MM.1S (cell line): ENCODE measurements around the gene CYP2R1.

ENCODE experiments used
- DNase-seq: peaks from one replicate; pipeline ENCODE4 v3.0.0-alpha.2; 2015
- H2AFZ ChIP-seq: fragments of 300-600 bp; sonication (generic); 2 replicates; pipeline ENCODE4 v1.6.0; 2016; ENCODE audit warnings: antibody characterized with exemption, low read length
- H3F3A ChIP-seq: fragments of 300-600 bp; sonication (generic); 2 replicates; pipeline ENCODE4 v1.6.1; 2016; ENCODE audit warnings: mild to moderate bottlenecking, antibody characterized with exemption, low read length, moderate library complexity, mixed read lengths; ENCODE audit not compliant: insufficient read depth
- H3K27ac ChIP-seq: fragments of 300-600 bp; sonication (generic); 2 replicates; pipeline ENCODE4 v1.5.1; 2016; ENCODE audit warnings: mild to moderate bottlenecking, low read length
- H3K27me3 ChIP-seq: fragments of 300-600 bp; sonication (generic); replicated peaks from 2 replicates; pipeline ENCODE4 v1.6.0; 2016; ENCODE audit warnings: low read length; ENCODE audit not compliant: insufficient read depth
- H3K36me3 ChIP-seq: fragments of 300-600 bp; sonication (generic); replicated peaks from 2 replicates; pipeline ENCODE4 v1.6.1; 2016; ENCODE audit warnings: mild to moderate bottlenecking, low read length, mixed read lengths; ENCODE audit not compliant: insufficient read depth
- H3K4me1 ChIP-seq: fragments of 300-600 bp; sonication (generic); 2 replicates; pipeline ENCODE4 v1.6.1; 2016; ENCODE audit warnings: low read length, mixed read lengths
- H3K4me2 ChIP-seq: fragments of 300-600 bp; sonication (generic); 2 replicates; pipeline ENCODE4 v1.6.0; 2016; ENCODE audit warnings: low read depth, low read length
- H3K4me3 ChIP-seq: fragments of 300-600 bp; sonication (generic); 2 replicates; pipeline ENCODE4 v1.5.1; 2016; ENCODE audit warnings: low read length, mixed read lengths
- H3K79me2 ChIP-seq: fragments of 300-600 bp; sonication (generic); 2 replicates; pipeline ENCODE4 v1.6.1; 2016; ENCODE audit warnings: mixed run types, low read length, mixed read lengths
- H3K9ac ChIP-seq: fragments of 300-600 bp; sonication (generic); 2 replicates; pipeline ENCODE4 v1.6.1; 2016; ENCODE audit warnings: low read length, mixed read lengths
- H3K9me2 ChIP-seq: fragments of 300-600 bp; sonication (generic); replicated peaks from 2 replicates; pipeline ENCODE4 v1.6.1; 2016; ENCODE audit warnings: mild to moderate bottlenecking, low read length, mixed read lengths; ENCODE audit not compliant: insufficient read depth
- H3K9me3 ChIP-seq: fragments of 300-600 bp; sonication (generic); replicated peaks from 2 replicates; pipeline ENCODE4 v1.6.1; 2016; ENCODE audit warnings: mild to moderate bottlenecking, low read length, mixed read lengths; ENCODE audit not compliant: insufficient read depth
- H4K20me1 ChIP-seq: fragments of 300-600 bp; sonication (generic); 2 replicates; pipeline ENCODE4 v1.6.1; 2016; ENCODE audit warnings: mild to moderate bottlenecking, low read length, moderate library complexity, mixed read lengths; ENCODE audit not compliant: insufficient read depth
- EZH2 ChIP-seq: fragments of 300-600 bp; sonication (generic); optimal IDR thresholded peaks from 2 replicates; pipeline ENCODE3; 2017; ENCODE audit warnings: low read depth, mild to moderate bottlenecking, antibody characterized with exemption, low read length, mixed read lengths
- EZH2phosphoT487 ChIP-seq: fragments of 300-600 bp; sonication (generic); IDR thresholded peaks from 2 replicates; pipeline ENCODE4 v1.6.1; 2018; ENCODE audit warnings: antibody characterized with exemption, low read length
- TF ChIP-seq, protein P1 (sequence below): fragments of 300-600 bp; sonication (generic); IDR thresholded peaks from 2 replicates; pipeline ENCODE4 v1.5.1; 2016; ENCODE audit warnings: antibody characterized with exemption, low read length, mixed read lengths

Gene CYP2R1

DNA sequence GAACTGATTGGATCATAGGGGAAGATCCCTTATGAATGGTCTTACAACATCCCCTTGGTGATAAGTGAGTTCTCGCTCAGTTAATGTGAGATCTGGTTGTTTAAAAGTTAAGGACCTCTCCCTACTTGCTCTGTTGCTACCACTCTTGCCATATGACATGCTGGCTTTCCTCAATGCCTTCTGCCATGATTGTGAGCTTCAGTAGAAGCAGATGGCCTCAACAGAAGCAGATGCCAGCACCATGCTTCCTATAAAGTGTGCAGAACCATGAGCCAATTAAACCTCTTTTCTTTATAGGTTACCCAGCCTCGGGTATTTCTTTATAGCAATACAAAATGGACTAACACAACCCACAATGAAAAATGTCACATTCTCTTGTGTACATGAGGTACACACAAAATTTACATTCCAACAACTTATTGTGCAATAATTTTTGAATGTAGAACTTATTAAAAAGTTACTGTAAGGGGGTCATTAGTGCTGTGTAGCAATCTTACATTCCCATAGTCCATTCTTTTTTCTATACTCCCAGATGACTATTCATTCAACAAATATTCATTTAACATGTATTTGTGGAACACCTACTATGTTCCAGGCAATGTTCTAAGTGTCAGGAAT, 10.3 kb downstream of the CYP2R1 start:
- Histone ChIP-seq H3K4me3 (no peak overlapping the region), H3F3A (no peaks in the 10 kb centered on the region), H3K9ac (no peak overlapping the region), H2AFZ (no peak overlapping the region), H3K4me1 (no peaks in the 10 kb centered on the region), H3K36me3 (peaks cover 7% of the 10 kb centered on the region; the same call in 1 of the 2 replicates), H3K27me3 (no peaks in the 10 kb centered on the region), H3K4me2 (no peak overlapping the region), H3K9me2 (no peaks in the 10 kb centered on the region), H3K27ac (no peak overlapping the region), H3K79me2 (no peaks in the 10 kb centered on the region), H3K9me3 (no peaks in the 10 kb centered on the region), H4K20me1 (no peaks in the 10 kb centered on the region)
- no peak for DNase-seq
- TF ChIP-seq, protein P1, sequence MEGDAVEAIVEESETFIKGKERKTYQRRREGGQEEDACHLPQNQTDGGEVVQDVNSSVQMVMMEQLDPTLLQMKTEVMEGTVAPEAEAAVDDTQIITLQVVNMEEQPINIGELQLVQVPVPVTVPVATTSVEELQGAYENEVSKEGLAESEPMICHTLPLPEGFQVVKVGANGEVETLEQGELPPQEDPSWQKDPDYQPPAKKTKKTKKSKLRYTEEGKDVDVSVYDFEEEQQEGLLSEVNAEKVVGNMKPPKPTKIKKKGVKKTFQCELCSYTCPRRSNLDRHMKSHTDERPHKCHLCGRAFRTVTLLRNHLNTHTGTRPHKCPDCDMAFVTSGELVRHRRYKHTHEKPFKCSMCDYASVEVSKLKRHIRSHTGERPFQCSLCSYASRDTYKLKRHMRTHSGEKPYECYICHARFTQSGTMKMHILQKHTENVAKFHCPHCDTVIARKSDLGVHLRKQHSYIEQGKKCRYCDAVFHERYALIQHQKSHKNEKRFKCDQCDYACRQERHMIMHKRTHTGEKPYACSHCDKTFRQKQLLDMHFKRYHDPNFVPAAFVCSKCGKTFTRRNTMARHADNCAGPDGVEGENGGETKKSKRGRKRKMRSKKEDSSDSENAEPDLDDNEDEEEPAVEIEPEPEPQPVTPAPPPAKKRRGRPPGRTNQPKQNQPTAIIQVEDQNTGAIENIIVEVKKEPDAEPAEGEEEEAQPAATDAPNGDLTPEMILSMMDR = no peak
- no peak for TF ChIP-seq EZH2
- TF ChIP-seq EZH2phosphoT487 = no peak

DNA sequence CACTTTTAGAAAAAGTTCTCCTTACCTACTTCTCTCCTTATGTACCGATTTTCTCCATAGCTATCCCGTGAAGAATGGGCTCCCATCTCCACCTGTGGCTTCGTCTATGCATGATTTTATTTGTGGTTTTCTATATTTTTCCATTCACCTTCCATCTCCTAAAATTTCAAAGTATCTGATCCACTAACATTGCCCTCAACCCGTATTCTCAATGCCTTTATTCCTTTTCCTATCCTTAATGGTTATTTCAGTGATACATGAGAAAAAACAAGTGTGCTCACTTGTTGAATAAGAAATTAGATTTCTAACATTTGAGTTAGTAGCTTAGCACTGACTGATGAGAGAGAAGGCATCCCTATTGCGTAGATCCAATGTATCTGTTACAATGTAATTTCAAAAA, 16.9 kb downstream of the CYP2R1 start:
- H3K27me3 ChIP-seq = no peaks in the 10 kb centered on the region
- peaks cover 7% of the 10 kb centered on the region; the same call in 1 of the 2 replicates for H3K36me3 ChIP-seq
- H3K79me2 ChIP-seq = no peaks in the 10 kb centered on the region
- no peaks in the 10 kb centered on the region for H3K4me1 ChIP-seq
- H3K27ac ChIP-seq = no peak overlapping the region
- H3K9me2 ChIP-seq = no peaks in the 10 kb centered on the region
- H2AFZ ChIP-seq = no peak overlapping the region
- DNase-seq = no peak
- no peaks in the 10 kb centered on the region for H3K9me3 ChIP-seq
- TF ChIP-seq EZH2 (no peak), EZH2phosphoT487 (no peak)
- TF ChIP-seq, protein P1 = no peak
- H3K4me2 ChIP-seq = no peak overlapping the region
- H3K9ac ChIP-seq = no peak overlapping the region
- no peaks in the 10 kb centered on the region for H4K20me1 ChIP-seq
- no peaks in the 10 kb centered on the region for H3F3A ChIP-seq
- no peak overlapping the region for H3K4me3 ChIP-seq

DNA sequence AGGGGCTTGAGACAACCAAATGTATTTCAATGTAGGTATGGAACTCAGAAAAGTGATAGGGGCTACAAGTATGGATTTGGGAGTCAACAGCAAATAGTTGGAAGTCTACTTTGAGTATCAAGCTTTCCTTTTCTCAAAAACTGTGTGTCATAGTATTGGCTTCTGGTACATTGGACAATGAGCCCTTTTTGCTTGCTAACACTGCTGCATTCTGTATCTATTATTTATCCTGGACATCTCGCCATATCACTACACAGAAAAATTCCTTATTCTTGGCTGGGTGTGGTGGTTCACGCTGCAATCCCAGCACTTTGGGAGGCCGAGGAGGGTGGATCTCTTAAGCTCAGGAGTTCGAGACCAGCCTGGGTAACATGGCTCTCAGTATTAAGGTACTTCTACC, 18.4 kb downstream of the CYP2R1 start:
- Histone ChIP-seq H2AFZ (no peak overlapping the region), H4K20me1 (no peaks in the 10 kb centered on the region), H3K4me3 (no peak overlapping the region), H3K27me3 (no peaks in the 10 kb centered on the region), H3K4me1 (no peaks in the 10 kb centered on the region), H3K4me2 (no peak overlapping the region), H3K36me3 (0 out of 2 replicates have a peak, but pooled peaks cover under 1% of the 10 kb centered on the region), H3K9ac (no peak overlapping the region), H3K9me2 (no peaks in the 10 kb centered on the region), H3K9me3 (no peaks in the 10 kb centered on the region), H3K79me2 (no peaks in the 10 kb centered on the region), H3F3A (no peaks in the 10 kb centered on the region), H3K27ac (no peak overlapping the region)
- no peak for DNase-seq
- TF ChIP-seq, protein P1 = no peak
- TF ChIP-seq EZH2phosphoT487 = no peak
